ENCODE measurements around the gene ICAM1. TPM values are rescaled to one million over a fixed set of nuclear protein-coding genes. Genes with fewer than 3 reads are reported as not detected.

The ICAM1 gene
- total and polyA plus RNA-seq, 2 of the 13 experiments (the other 11 are each of a cell fraction or from before 2014, with no cell fraction given), result 37.9 to 98.4 TPM

- TF ChIP-seq PTBP1 (IDR thresholded peaks at IDR 0.05; ENCODE audit: low read depth, low read length, poor library complexity, severe bottlenecking) (no peak), TCF7 (IDR thresholded peaks at IDR 0.05; ENCODE audit: low read depth) (no peak), ELF3 (CRISPR knock-in tag; IDR thresholded peaks at IDR 0.05) (0 out of 2 replicates have a peak, but pooled peaks have one; percentile 31), PAF1 (CRISPR knock-in tag; IDR thresholded peaks at IDR 0.05) (no peak), ZNF558 (CRISPR knock-in tag; IDR thresholded peaks at IDR 0.05; ENCODE audit: borderline replicate concordance) (0 out of 2 replicates have a peak, but pooled peaks have one; percentile 35), EEA1 (CRISPR knock-in tag; IDR thresholded peaks at IDR 0.05; ENCODE audit: borderline replicate concordance) (peak; percentile 29; the same call in 1 of the 2 replicates), AGO2 (optimal IDR thresholded peaks at IDR 0.05; ENCODE audit: low read depth, low read length) (peak; percentile 43), POGZ (CRISPR knock-in tag; IDR thresholded peaks at IDR 0.05) (peak; percentile 59), MXI1 (IDR thresholded peaks at IDR 0.05; ENCODE audit: borderline replicate concordance, low read depth, low read length) (peak; percentile 93; the same call in 1 of the 3 replicates), ZNF503 (CRISPR knock-in tag; IDR thresholded peaks at IDR 0.05) (no peak), ZBTB37 (CRISPR knock-in tag; IDR thresholded peaks at IDR 0.05) (no peak), ZBTB42 (CRISPR knock-in tag; IDR thresholded peaks at IDR 0.05) (no peak), NFYB (CRISPR knock-in tag; IDR thresholded peaks at IDR 0.05) (no peak), POLR2AphosphoS5 (IDR thresholded peaks at IDR 0.05; ENCODE audit: low read depth, low read length) (peak; percentile 71), ZNF709 (CRISPR knock-in tag; IDR thresholded peaks at IDR 0.05) (no peak), THAP9 (CRISPR knock-in tag; IDR thresholded peaks at IDR 0.05; ENCODE audit: borderline replicate concordance) (no peak), ZNF256 (CRISPR knock-in tag; conservative IDR thresholded peaks at IDR 0.05) (no peak), SOX6 (IDR thresholded peaks at IDR 0.05) (no peak), SOX6 (CRISPR knock-in tag; IDR thresholded peaks at IDR 0.05) (peak; percentile 60), TBL1XR1 (IDR thresholded peaks at IDR 0.05; ENCODE audit: borderline replicate concordance, low read length, partially characterized antibody) (no peak), ZNF326 (CRISPR knock-in tag; IDR thresholded peaks at IDR 0.05; ENCODE audit: borderline replicate concordance) (no peak), SIX1 (CRISPR knock-in tag; IDR thresholded peaks at IDR 0.05; ENCODE audit: borderline replicate concordance) (no peak), POLR2A (IDR thresholded peaks at IDR 0.05; ENCODE audit: insufficient read depth in 1 of 2, low read depth in 2 of 2, low read length in 2 of 2) (peak; percentile 72 to 88; a peak in 3 of 4 replicates), REL (CRISPR knock-in tag; conservative IDR thresholded peaks at IDR 0.05) (no peak), ZNF143 (CRISPR knock-in tag; IDR thresholded peaks at IDR 0.05) (peak; percentile 34; the same call in 1 of the 2 replicates), ZNF670 (CRISPR knock-in tag; IDR thresholded peaks at IDR 0.05; ENCODE audit: borderline replicate concordance) (peak; percentile 39; the same call in 1 of the 2 replicates)
These were observed 63.9 kb downstream of the ICAM1 start (continued) for GRCh38 chr19:10334588-10335351.

Data from HepG2 (cell line).